GM12892 (cell line): Measurements from ENCODE around the gene EYS.

Source experiments
- POLR2A ChIP-seq: IDR thresholded peaks from 2 replicates; pipeline ENCODE4 v1.6.1; 2011; ENCODE audit warnings: low read depth, low read length, control low read depth
- POLR2AphosphoS5 ChIP-seq: IDR thresholded peaks from 2 replicates; pipeline ENCODE4 v1.6.1; 2011; ENCODE audit warnings: low read depth, low read length, control low read depth

- TF ChIP-seq POLR2A (no peak), POLR2AphosphoS5 (no peak)
Observed at GRCh38 chr6:63819831-63820230, 1887.2 kb downstream of the EYS start.
